Stimulated activated CD8-positive, alpha-beta memory T cell treated with anti-CD3 and anti-CD28 coated beads, Interleukin-7, amount 100 ng/mL, for 1 hour (primary cell): ENCODE results near the gene ZNF574.

ENCODE experiments used
- DNase-seq, 2 donors: peaks; one replicate each; pipeline ENCODE4 v3.0.0-alpha.2; 2020; ENCODE audit warnings: low read depth in 2 of 2

Gene ZNF574

DNA sequence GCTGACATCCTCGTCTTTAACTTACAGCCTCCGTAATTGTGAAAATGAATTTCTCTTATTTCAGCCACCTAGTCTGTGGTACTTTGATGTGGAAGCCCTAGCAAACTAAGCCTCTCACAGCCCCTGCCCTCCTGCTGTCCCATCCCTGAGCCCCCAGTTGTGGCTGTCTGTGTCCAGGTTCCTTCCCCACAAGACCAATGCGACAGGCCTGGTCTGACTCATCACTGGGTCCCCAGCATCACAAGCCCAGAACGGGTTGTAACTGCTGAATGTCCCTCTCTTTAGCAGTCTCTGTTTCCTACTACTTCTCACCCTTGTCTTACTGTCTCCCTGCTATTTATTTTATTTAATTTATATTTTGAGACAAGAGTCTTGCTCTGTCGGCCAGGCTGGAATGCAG, 50.6 kb downstream of the ZNF574 start:
- no peak for DNase-seq

GRCh38 chr19:42129399-42130253, 53.7 kb downstream of the ZNF574 start:
- no peak for DNase-seq

DNA sequence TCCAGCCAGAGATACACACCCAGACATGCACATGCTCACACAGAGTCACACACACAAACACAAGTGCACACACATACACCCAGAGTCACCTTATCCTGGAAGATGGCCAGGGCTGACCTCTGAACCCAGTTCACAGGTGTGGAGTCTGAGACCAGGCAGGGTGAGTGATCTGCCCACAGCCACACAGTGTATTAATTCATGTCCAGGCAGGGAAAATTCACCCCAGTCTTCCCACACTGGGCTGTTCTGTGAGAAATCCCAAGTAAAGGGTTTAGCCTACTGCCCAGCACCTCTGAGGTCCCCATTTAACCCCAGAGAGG, 54.2 kb downstream of the ZNF574 start:
- DNase-seq = no peak
